ENCODE results near the gene IAPP.
"Not testable (repeated sequence)": the region's sequence is repeated elsewhere in the genome, so short reads cannot be mapped to it uniquely, and the experiment has no call there.

Gene IAPP

DNA sequence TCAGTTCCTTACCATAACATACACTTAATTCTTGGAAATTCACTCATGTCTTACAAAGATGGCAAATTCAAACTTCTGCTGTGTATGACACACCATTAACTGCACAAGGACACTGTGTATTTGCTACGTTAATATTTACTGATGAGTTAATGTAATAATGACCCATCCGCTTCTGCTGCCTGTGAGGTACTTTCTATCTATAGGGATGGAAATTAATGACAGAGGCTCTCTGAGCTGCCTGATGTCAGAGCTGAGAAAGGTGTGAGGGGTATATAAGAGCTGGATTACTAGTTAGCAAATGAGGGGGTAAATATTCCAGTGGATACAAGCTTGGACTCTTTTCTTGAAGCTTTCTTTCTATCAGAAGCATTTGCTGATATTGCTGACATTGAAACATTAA is at the start of gene IAPP:
IAPP (plus strand) TSS at position 301 of the 400 bp plus-strand sequence. CDS start 450 bp downstream, outside the sequence.
- no peak for DNase-seq (ENCODE audit: low read depth in 2 of 2)

DNA sequence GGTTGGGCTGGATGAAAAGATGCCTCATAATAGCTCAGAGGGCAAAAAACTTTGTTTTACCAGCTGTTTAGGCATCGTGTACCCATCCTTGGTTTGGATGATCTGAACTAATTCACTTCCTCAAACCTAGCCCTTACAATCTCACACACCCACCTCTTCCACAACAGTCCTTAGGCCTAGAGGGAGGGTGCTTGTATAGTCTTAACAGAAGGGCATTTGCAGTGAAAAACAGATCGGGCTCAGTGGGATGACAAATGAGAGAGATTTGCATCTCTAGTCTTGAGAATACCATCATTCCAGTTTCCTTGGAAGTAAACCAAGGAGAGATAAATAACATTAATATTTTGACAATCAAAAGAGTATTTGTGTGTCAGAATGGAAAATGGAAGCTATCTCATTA is 49.0 kb upstream of the IAPP start:
- no peak for DNase-seq (ENCODE audit: low read depth in 2 of 2)

DNA sequence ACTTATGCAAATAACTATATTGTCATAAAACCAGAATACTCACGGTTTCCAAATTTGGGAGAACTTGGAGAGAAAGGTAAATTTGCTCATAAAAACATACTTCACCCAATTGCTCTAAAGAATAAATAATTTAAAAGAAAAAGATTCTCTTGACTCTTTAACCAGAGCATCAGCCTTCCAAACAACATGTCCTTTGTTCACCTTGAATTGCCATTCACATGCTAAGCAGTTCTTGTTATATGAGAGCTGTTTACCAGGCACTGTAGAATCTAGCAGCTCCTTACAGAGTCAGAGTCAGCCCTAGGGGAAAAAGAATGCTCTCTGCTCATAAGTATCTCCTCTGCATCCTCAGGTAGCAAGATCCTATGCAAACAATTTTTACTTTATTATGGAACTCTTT is 48.2 kb upstream of the IAPP start:
- DNase-seq (ENCODE audit: low read depth in 2 of 2): no peak

DNA sequence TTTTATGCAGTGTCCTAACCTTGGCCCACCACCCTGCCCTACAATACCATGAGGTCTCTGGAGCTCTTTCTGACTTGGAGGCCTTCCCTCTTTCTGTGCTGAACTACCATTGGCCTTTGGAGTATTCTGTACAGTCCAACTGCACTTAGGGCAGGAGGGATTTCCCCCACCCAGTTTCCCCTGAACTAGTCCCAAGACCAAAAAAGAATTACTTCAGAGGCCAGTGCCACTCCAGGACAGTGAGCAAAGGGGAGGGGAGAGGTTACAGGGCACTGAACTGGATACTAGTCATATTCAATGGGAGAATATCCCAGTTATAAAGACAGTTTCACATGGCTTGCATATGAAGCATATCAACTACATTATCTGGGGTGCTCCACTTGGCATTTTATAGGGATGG is 44.1 kb upstream of the IAPP start:
- DNase-seq (ENCODE audit: low read depth in 2 of 2): no peak

DNA sequence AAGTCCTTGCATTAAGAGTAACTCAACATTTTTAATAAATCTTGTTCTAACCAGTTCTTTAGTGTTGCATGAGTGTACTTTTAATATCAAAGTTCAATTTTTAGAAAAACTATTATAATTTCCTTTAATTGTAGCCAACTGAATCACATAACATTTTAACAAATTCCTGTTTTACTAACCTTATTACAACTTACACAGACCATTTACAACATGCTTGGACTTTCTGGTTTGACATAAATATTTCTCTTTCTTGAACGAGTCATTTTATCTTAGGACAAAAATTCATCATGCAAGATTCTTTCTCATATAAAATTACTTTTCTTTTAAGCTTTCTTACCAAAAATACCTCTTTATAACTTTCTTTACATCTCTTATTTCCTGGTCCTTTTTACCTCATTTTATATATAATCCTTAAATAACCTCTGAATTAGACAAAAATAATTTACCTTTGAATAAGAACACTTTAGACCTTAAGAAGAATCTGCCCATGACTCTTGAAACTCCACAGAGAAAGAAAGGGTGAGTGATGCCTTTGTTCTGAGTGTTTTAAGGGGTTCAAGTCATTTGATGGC is 41.9 kb upstream of the IAPP start:
- DNase-seq (ENCODE audit: low read depth in 2 of 2): no peak

DNA sequence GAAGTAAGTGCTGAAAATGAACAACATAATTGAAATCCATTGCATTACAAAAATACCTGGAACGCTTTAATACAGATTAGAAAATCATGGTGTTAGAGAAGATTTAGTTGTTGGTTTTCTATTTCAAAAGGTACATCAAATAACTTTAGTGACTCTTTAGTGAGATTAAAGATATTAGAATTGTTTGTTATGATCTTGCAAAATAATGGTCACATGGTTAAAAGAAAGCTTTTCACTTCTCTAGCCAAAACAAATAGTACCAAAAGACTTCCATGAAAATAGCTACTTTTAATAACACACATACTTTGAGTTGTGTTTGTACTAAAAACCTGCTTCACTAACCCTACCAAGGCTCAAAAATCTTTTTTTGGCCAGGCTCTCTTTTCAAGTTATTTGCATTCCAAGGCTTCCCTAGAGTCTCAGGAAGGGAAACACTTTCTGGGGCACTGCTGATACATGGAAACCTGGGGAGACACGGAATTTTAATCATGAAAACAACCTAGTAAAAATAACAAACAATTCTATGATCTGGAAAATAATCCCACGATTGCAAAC is 37.9 kb upstream of the IAPP start, which contains the start of gene SLCO1A2:
SLCO1A2 (minus strand) TSS at position 147 of the 555 bp plus-strand sequence. CDS start 270 bp downstream, outside the sequence.
- DNase-seq (ENCODE audit: low read depth in 2 of 2): no peak

DNA sequence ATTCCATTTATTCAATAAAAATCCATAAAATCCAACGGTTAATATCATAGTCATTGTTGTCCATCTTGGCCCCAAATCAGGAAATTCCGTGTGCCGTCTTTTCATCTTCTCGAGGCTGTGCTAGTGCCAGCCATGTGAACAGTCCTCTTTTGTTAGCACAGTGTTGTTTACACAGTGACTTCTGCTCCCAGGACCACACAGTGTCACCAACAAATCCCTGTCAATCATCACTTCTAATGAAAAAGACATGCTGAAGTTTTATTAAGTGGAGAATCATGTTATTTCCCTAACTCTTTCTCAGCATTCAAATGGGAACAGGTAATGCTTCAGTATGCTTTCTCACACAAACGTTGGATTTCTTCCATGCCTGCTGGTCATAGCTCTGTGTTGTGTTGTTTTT is 36.0 kb upstream of the IAPP start:
- no peak for DNase-seq (ENCODE audit: low read depth in 2 of 2)

DNA sequence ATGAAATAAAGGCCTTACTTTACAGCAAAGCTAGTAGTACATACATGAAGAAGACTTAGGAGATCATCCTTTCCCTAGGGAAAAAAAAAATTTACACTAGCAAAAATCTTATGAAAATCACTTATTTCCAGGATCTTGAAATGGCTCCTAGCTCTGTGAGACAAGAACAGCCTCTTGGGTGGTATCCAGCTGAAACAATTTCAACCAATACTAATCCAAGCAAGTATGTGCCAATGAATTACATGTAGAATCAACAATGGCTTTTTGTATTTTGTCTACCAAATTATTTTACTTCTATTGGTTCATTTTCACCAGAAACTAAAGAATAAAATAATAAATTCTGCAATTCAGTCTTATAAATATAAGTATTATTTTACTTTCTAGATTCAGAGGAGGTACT is 35.2 kb upstream of the IAPP start:
- no peak for DNase-seq (ENCODE audit: low read depth in 2 of 2)

DNA sequence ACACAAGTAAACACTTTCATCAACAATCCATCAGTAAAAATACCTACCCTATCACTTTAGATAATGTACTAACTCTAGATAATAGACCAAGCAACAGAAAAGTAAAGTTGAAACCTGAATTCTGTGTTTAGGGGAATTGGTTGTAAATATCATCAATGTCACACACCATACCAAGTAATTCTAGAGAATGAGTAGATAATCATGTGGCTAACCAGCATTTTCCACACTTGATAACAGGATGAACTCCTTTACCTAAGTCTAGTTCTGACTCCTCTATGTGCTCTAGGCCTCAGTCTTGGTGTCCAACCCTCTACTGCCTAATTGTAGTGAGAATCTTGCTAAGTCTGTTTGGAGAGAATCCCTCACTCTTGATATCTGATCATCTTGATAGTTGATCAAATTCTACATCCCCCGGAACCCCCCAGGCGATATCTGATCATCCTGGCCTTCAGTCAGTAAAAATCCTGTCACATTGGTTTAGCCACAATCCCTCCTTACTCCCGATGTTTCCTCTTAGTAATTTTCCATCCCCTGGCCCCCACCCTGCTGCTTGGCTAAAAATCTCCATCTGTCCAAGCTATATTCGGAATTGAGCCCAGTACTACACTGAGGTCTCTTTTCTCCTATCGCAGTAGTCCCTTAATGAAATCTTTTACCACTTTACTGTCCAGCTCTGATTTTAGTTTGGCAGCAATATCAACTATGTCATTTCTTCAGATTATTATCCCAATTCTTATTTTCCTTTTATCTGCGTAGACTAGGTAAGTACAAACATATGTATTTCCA is 34.5 kb upstream of the IAPP start:
- no peak for DNase-seq (ENCODE audit: low read depth in 2 of 2)

DNA sequence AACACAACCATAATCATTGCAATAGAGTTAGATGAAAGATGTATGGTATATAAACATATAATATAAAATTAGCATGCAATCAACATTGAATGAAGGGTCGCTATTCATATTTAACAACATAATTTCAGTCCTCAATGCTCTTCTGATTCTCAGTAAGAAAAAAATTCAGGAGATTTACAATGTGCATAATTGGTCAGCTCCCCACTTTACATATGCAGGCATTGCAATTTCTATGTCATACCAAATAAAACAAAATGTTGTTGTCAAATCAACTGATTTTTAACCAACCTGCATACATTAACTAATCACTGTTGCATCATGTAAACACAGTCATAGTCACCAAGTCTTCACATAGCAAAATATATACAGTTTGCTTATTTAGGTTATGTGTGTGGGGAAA is 32.8 kb upstream of the IAPP start:
- no peak for DNase-seq (ENCODE audit: low read depth in 2 of 2)

DNA sequence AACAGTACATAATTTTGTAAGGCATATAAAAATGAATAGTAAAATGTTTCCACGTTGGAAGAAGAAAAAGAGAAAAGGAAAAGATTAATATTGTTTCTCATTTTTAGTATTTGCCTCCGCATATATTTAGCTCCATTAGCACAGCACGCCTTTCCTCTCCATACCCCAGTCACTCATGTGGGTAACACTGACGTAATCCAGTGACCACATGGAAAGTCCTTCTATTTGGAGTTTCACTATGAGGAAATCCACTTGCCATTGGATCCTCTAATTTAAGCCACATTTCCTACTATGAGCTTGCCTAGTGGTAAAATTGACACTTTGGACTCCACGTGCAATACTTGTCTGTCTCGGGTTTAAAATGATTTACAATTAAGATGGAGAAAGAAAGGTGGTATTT is 32.3 kb upstream of the IAPP start:
- DNase-seq (ENCODE audit: low read depth in 2 of 2): no peak

DNA sequence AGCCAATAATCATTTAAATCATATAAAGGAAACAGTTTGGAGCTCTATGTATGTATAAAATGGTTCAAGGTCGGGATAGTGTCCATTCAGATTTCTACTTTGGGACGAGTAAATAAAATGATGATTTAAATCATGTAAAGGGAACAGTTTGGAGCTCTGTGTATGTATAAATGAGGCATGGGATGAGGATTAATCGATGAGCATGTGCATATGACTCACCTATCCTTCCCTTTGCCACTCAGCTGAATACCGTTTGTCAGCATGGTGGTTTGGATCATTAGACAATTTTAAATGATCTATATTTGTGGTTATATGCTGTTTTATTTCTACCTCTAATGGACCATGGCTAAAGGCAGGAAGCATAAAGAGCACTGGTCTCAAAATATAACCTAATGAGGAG is 30.9 kb upstream of the IAPP start:
- no peak for DNase-seq (ENCODE audit: low read depth in 2 of 2)

DNA sequence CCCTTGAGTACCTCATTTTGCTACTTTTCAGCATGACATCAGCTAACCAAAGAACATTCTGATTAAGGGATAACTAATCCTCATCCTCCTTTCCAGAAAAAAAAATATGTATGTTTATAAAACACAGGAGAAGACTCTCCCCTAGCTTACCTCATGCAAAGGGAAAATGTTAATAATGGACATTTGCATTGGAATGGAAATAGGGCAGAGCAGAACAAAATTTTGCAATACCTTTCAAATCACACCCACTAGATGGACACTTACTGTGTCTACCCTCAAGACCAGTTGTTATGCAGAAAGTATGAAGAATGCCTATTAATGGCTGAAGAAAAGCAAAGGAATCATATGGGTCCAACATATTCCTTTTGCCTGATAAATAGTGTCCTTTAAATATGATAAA is 29.1 kb upstream of the IAPP start:
- no peak for DNase-seq (ENCODE audit: low read depth in 2 of 2)

DNA sequence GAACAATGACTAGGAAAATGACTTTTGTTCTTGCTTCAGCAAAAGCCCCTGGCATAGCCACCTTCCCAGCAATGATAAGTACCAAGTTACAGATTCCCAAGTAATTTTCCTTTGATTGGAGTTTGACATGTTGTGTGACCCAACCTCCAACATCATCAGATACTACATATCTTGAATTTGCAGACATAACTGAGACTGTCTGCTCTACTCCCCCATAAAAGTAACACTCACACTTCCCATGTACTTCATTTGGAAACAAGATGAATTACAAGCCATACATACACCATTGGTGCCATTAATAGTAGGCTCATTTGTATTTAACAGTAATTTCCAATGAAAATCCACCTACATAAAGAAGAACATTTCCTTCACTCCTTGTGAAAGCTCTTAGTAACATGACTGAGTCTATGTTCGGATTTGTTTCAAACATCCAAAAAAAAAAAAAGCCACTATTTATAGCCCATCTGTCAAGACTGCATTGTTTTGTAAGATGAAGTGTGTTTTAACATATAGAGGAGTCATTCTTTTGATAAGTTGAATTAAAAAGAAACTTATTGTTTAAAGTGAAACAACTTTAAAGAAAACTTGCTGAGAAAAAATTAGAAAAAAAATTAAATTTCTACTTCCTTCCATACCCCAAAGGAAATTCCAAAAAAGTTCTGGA is 26.0 kb upstream of the IAPP start:
- no peak for DNase-seq (ENCODE audit: low read depth in 2 of 2)

DNA sequence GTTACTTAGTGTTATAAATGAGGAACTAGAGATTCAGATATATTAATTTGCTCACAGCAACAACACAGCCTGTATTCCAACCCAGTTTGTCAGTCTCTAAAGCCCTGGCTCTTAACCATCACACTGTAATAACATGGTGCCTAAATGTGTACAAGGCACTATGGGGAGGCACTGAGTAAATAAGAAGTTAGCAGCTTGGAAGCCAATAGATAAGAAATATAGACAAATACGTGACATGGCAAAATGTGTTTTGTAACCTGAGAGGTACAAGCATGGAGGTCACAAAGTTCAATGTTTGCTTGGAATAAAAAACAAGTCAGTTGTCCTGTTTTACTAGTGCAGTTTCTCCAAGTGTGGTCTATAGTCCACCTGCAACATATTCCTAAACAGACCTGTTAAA is 21.7 kb upstream of the IAPP start:
- no peak for DNase-seq (ENCODE audit: low read depth in 2 of 2)

DNA sequence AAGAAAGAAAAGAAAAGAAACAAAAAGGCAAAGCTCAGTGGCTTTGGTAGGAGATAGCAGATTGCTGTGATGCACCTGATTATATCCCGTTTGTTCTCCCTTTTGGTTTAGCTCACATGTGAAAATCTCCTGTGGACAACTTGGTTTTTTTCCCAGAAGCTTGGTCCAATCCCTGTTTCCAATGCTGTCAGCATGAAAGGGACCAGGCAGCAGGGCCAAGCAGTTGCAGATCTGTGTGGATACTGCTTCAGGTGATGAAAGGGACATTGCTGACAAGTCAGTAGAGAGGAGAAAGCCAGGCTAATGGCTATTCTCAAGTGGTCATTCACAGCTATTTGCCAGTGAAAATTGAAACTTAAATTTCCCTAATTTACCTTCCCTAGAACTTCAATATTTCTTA is 19.2 kb upstream of the IAPP start:
- DNase-seq (ENCODE audit: low read depth in 2 of 2): no peak

DNA sequence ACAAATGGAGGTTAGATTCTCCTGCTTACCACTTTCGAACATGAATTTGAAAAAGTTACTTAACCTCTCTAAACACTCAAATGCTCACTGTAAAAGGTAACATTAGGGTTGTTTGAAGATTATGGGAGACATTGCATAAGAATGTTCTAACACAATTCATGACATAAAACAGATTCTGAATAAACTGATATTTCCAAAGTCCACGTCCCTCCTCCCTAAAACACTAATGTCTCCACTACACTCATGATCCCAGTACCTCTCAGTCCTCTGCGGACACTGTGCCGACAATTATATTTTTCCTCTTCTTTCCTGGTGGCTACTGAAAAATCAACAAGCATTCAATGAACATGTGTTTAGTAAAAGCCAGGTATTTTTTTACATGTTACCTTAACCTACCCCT is 18.8 kb upstream of the IAPP start:
- no peak for DNase-seq (ENCODE audit: low read depth in 2 of 2)

DNA sequence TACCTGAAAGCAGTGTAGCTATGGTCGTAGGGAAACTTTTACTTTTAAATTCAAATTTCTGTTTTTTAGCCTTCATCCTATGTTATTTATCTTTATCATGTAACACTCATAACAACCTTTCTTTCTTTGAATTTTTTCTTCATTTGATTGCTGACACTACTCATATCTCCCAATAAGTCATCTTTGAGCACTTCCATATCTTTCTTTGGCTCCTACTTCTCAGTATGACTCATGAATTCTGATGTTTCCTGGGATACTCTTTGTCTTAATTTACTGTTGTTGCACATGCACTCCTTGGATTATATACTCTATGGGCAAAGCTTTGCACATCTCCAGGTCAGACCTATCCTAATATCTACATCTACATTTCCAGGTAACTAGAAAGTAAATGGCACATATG is 18.1 kb upstream of the IAPP start:
- DNase-seq (ENCODE audit: low read depth in 2 of 2): no peak

DNA sequence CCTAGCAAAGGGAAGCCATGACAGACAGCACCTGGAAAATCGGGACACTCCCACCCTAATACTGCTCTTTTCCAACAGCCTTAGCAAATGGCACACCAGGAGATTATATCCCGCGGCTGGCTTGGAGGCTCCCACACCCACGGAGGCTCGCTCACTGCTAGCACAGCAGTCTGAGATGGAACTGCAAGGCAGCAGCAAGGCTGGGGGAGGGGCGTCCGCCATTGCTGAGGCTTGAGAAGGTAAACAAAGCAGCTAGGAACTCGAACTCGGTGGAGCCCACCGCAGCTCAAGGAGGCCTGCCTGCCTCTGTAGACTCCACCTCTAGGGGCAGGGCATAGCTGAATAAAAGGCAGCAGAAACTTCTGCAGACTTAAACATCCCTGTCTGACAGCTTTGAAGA is 12.1 kb upstream of the IAPP start:
- DNase-seq (ENCODE audit: low read depth in 2 of 2): not testable (repeated sequence)

DNA sequence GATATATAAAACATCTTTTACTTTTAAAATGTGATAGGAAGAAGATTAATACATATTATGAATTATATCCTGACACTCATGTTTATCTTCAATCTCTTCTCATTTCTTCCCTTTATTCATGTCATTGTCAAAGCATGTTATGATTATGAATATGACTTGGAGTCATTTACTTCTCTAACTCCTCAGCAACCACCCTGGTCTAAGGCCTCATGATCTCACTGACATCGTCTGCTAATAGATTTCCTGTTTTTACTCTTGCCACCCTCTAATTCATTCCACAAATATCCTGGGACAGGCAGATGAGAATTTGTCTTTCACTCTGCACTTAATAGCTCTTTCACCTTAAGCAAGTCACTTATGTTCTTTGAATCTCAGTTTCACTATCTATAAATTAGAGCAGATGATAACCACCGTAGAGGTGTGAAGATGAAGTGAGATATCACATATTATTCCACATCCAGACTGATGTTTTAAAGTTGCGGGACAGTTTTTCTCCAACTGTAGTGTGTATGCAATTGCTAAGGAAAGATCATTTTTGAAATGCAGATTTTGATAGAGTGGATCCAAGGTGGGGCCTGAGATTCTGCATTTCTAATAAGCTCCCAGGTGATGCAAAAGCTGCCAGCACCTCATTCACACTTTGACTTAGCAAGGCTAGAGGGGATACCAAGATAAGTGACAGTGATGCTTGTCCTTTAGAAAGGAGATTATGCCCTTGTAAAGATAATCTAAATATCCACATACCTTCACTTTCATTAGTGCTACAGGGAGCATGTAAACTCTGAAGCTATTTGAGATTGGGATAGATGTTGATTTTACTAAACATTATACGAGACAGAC is 3.3 kb upstream of the IAPP start:
- no peak for DNase-seq (ENCODE audit: low read depth in 2 of 2)

DNA sequence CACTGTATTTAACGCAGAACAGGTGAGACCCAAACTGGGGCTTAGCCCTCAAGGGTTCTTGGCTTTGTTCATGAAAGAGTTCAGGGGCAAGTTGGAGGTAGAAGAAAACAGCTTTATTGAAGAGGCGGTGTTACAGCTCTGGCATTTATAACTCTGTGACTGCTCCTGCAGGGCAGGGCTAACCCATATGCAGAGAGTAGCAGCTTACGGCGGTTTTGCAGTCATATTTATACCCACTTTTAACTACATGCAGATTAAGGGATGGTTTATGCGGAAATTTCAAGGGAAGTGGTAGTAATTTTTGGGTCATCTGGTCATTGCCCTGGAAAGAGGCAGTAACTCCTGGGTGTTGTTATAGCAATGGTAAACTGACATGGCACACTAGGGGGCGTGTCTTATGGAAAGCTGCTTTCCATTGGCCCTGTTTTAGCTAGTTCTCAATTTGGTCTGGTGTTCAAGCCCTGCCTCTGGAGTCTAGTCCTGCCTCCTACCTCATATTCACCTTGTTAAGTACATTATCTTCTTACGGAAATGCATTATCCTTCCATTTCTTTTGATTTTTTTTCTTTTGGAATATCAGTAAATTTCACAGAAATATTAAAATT is 1.8 kb upstream of the IAPP start:
- DNase-seq (ENCODE audit: low read depth in 2 of 2): no peak

All from stimulated activated CD4-positive, alpha-beta T cell treated with anti-CD3 and anti-CD28 coated beads, Interleukin-1b, Interleukin-23, amount 100 ng/mL, for 1 hour (primary cell).